NCI-H2196 treated with DMSO at 0.1 percent for 48 hours (cell line): ENCODE measurements around the gene KCNIP3.
"Not testable (repeated sequence)": the region's sequence is repeated elsewhere in the genome, so short reads cannot be mapped to it uniquely, and the experiment has no call there.

Source experiments
- DNase-seq: peaks from one replicate; lab custom pipeline; 2025; ENCODE audit not compliant: unreplicated experiment; lab: John Stamatoyannopoulos, UW

Gene KCNIP3

DNA sequence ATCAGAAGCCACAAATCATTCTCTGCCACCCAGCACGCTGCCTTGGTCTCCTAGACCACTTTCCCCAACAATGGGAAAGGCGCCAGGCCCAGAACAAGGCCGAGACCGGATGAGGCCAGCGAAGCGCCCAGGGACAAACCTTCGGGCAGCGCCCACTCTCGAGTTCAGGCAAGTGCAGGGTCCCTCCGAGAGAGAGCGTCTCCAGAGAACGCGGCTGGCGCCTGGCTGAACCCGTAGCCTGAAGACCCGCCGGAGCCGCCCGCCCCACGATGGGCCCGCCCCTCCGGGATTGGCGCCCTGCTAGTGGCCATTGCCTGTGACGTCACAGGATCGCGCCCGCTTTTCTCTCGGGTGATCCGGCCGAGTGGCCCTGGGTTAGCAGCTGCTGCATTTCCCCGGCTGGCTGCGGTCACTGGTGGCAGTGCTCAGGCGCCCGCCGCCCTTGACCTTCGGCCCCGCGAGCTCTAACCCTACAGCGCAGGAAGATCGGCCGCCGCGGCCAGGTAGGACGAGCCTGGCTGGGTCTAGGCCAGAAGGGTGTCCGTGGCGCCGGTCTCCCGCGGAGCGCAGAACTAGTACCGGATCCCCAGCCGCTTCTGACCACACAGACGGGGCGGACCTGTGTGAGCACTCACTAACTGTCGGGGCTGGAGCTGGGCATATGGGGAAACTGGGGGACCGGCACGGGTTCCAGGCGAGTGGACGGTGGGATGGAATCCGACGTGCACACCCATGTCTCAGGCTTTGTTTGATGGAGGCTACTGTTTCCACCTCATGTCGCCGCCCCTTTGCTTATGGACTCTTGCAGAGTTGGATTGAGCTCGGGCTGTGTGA lies 105.4 kb downstream of the KCNIP3 start, which contains the start of gene FAHD2A:
TSS of gene FAHD2A (plus strand) at position 339 of the 834 bp plus-strand sequence. CDS start 2,851 bp downstream, outside the sequence.
- DNase-seq = peak; percentile 75

DNA sequence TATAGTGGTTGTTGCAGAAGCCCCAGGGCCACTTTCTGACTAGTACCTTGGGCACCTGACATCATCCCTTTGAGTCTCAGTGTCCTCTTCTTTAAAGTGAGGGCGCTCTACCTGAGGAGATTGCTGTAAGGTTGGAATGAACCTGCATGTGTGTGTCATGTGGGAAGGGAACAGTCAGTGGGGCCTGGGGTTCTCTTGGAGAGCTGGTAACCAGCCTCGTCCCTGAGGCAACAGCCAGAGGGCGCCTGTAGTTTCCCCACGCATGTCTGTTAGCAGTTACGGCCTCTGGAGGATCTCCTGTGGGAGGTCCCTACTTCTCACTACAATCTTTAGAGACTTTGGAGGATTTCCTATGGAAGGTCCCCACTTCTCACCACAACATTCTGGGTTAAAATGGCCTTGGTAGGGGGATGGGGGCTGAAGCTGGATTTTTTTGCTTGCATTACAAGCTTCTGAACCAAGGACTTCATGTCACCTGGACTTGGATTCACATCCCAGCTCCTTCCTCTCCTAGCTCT lies 106.1 kb downstream of the KCNIP3 start:
- DNase-seq = not testable (repeated sequence)

GRCh38 chr2:95403824-95404223 lies 106.7 kb downstream of the KCNIP3 start:
- not testable (repeated sequence) for DNase-seq

- DNase-seq = not testable (repeated sequence)
These were observed 107.5 kb downstream of the KCNIP3 start for GRCh38 chr2:95404676-95405075.

DNA sequence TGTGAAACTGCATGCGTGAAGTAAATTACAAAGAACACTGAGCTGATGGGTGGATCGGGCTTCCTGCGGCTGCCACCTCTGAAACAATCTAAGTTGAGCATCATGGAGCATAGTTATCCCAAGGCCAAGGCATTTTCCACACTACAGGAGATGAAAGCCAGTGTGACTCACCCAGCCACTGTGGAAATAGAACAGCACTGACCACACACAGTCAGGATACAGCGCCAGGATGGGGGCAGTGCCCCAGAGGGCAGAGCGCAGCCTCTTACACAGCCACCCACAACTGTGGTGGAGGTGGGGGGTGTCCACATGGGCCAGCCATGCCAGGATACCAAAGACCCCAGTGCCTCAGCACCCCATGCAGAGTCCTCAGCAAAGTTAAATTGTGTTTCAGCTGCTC lies 114.1 kb downstream of the KCNIP3 start:
- DNase-seq = not testable (repeated sequence)

- DNase-seq = peak; percentile 63
These were observed 117.0 kb downstream of the KCNIP3 start for GRCh38 chr2:95414015-95414594.

DNA sequence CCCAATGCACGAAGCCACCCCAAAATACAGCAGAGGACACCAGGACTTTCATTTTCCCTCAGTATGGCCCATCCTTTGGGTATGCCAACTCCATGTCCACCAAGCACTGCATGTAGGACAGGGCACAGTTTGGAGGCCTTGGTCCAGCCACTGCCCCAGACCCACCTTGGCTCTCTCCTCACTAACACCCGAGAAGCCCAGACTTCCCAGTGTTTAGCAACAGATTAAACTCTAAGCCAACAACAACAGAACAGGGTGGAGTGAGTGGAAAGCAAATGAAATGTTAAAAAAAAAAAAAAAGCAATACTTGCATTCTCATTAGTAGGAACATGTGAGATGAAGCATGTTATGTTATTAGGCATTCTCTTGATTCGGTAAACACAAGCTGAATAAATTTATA lies 118.0 kb downstream of the KCNIP3 start:
- not testable (repeated sequence) for DNase-seq

GRCh38 chr2:95415561-95415960 lies 118.4 kb downstream of the KCNIP3 start:
- DNase-seq = not testable (repeated sequence)

DNA sequence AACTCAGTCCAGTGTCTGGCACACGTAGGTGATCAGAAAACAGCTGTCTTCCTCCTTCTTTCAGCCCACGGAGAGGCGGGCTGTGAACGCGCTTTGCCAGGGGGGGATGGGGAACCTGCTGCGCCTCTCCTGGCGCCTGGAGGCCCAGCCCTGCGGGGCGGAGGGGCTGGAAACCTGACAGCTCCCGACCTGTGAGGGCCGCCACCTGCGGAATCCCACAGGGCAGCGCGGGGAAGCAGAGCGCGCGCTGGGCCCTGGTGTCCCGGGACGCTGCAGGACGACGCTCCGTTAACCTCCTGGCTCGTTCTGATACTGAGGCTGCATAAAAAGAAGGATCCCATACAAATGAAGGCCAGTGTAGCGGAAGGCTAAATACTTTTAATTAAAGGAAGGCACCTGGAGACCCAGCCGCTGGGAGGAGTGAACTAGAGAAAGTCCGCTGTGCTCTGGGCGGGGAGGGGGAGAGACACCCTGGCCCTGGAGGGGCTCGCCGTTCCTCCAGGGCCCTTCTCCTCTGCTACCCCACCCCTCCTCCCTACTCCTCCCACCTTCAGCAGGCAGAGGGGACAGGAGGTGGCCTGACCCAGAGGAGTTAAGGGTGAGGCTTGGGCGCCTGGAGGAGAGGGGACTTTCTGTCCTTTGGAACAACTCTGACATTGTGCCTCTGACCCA lies 130.2 kb downstream of the KCNIP3 start:
- DNase-seq = not testable (repeated sequence)

DNA sequence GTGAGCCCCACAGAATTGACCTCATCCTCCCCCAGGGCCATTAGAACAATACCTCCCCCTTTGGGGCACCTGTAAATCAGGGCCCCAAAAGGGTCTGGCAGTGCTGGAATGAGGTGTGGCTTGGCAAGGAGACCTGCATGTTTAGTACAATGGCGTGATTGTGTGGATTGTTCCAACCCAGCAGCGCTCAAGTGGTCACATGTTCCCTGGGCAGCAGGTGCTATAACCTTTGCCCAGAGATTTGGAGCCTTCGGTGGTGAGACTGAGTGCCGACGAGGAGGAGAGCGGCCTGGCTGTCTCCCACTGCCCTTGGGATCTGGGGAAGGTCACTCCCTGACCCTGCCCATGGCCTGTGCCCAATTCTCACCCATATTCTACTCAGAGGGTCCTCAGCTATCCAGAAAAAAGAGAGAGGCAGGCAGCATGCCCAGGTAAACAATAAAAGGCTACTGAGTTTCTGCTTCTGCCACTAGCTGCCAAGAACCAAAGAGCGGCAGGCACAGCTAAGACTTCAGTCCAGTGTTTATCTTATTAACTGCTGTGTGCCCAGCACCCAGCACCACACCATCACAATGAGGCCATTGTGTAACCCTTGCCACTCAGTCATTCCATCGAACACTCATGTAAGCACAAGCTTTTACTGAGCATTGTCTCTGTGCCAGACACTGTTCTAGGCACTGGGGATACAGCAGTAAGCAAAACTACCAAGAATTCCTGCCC lies 132.8 kb downstream of the KCNIP3 start:
- not testable (repeated sequence) for DNase-seq

DNA sequence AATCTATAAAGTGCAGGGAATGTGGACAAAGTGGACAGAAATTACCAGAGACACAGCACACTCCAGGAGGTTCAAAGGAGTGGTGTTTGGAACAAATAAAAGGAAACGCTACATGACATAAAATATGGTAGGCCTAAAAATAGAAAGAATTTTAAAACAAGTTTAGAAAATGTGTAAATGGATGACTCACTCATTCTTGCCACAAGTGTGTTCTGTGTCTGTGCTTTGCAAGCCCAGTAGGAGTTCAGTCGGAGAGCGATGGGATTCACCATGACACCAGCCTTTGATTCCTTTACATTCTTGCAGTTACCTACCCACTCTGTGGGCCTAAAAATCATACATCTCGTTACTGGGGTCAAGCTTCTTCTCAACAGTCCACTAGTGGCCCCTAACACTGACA lies 136.2 kb downstream of the KCNIP3 start:
- not testable (repeated sequence) for DNase-seq

DNA sequence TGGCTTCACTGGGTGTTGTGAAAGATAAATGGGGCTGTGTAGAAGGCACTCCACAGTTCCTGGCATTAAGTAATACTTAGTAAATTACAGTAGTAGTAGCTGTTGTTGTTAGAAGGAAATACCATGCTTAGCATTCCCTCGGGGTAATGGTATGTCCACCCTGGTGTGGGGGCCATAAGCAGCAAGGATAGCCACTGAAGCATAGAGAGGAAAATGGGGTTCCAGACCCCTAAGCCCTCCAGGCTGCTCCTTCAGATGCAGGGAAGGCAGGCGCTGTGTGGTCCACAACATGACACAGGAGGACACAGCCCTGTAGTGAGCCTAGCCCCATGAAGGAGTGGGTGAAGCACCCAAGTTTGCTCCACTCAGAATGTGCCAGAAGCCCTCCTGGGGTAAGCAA lies 136.8 kb downstream of the KCNIP3 start:
- not testable (repeated sequence) for DNase-seq

- not testable (repeated sequence) for DNase-seq
These were observed 137.4 kb downstream of the KCNIP3 start for GRCh38 chr2:95434507-95435076.

DNA sequence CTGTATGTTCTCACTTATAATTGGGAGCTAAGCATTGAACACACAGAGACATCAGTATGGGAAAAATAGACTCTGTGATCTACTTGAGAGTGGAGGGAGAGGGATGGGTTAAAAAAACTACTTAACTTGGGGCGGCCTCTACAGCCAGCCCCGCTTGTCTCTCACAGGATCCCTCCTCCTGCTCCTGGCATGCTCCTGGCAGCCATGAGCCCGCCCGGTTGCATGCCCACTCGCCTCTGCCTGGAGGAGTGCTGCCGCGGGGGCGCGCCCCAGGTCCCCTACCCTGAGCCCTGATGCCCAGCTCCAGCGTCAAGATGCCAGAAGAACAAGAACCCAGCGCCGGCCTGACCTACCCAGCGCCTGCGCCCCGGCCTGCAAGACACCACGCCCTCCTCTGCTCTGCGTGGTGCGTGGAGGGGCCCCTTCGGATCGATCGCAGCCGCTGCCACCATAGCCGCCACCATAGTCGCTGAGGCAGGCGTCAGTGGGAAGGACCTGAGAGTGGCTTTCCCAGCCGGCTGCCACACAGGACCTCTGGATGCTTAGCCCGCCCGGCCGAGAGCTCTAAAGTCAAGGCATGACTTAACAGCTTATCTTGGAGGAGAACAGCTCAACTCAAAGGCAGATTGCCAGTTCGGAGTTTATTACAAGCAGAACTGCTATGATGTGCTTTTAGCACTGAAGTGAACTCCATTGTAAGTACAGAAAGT lies 138.2 kb downstream of the KCNIP3 start:
- DNase-seq = not testable (repeated sequence)
